Activated naive CD4-positive, alpha-beta T cell treated with anti-CD3 and anti-CD28 coated beads for 36 hours (primary cell): ENCODE measurements around the gene RCOR1. TPM values are rescaled to one million over a fixed set of nuclear protein-coding genes. Genes with fewer than 3 reads are reported as not detected.
"Not testable (repeated sequence)": the region's sequence is repeated elsewhere in the genome, so short reads cannot be mapped to it uniquely, and the experiment has no call there.

Experiments used
- CTCF ChIA-PET: fragments of 350-600 bp; sonication (Branson Sonifier 250); formaldehyde crosslinking; loops from one replicate; lab custom pipeline; 2021; ENCODE audit warnings: antibody characterized with exemption; lab: Charles Lee
- DNase-seq: peaks from one replicate; pipeline ENCODE4 v3.0.0-alpha.2; 2020
- H3K27ac Mint-ChIP-seq: one replicate; pipeline ENCODE4 v1.8.0; 2021; ENCODE audit warnings: mild to moderate bottlenecking, mixed read lengths
- H3K27me3 Mint-ChIP-seq: one replicate; pipeline ENCODE4 v1.8.0; 2021; ENCODE audit warnings: low read depth, mixed read lengths
- H3K36me3 Mint-ChIP-seq: one replicate; pipeline ENCODE4 v1.8.0; 2021; ENCODE audit warnings: low read depth, mixed read lengths
- H3K4me1 Mint-ChIP-seq: one replicate; pipeline ENCODE4 v1.8.0; 2021; ENCODE audit warnings: low read depth, mixed read lengths
- H3K4me3 Mint-ChIP-seq: one replicate; pipeline ENCODE4 v1.8.0; 2021; ENCODE audit warnings: mild to moderate bottlenecking, moderate library complexity, mixed read lengths
- H3K9me3 Mint-ChIP-seq: one replicate; pipeline ENCODE4 v1.8.0; 2021; ENCODE audit warnings: mixed read lengths
- intact Hi-C: fragments of 100-400 bp; cut with micrococcal nuclease; formaldehyde crosslinking; loops from one replicate; pipeline ENCODE4 v1.15.1; 2023
- total RNA-seq, 2 experiments: library from RNA; stranded (reverse); gene quantifications; one replicate each; pipeline ENCODE4 v1.2.3, GENCODE V29; 2021

The RCOR1 gene
- total RNA-seq: 10 to 100 TPM; 11.9 to 12.2 TPM

- intact Hi-C loops: loop anchor here (1.0 to 10.0 kb wide), 9 partner anchors 23 to 743 kb away; partner anchors contain the start of genes CINP, DYNC1H1, EIF5 and TECPR2
- H3K4me3 Mint-ChIP-seq: peak within 1 kb of the TSS; percentile 85
- H3K27me3 Mint-ChIP-seq: no peaks in the 10 kb centered on the region
- DNase-seq: peak; percentile 98
- H3K9me3 Mint-ChIP-seq: no peaks in the 10 kb centered on the region
- peaks cover 31% of the 10 kb centered on the region for H3K4me1 Mint-ChIP-seq
- CTCF ChIA-PET: interaction anchor here (0.9 to 1.2 kb wide), 2 partner anchors 51 to 183 kb away, joined by 3 to 4 read pairs; no protein-coding TSS in a partner anchor
- H3K27ac Mint-ChIP-seq: peak within 1 kb of the TSS; percentile 91
- H3K36me3 Mint-ChIP-seq: peaks cover 3% of the 10 kb centered on the region
These were observed at the start of gene RCOR1 for GRCh38 chr14:102591944-102592762. RCOR1 (plus strand) TSS chr14:102592649; CDS start chr14:102592887, 238 bp downstream.

- Mint-ChIP-seq H3K4me1 (peaks cover 3% of the 10 kb centered on the region), H3K9me3 (no peaks in the 10 kb centered on the region), H3K27ac (no peak overlapping the region), H3K27me3 (peaks cover 30% of the 10 kb centered on the region), H3K4me3 (no peak overlapping the region), H3K36me3 (no peaks in the 10 kb centered on the region)
- intact Hi-C loops: no loop called here
- DNase-seq: no peak
- CTCF ChIA-PET: no interaction called here
These were observed 48.3 kb upstream of the RCOR1 start for GRCh38 chr14:102544046-102544746.

GRCh38 chr14:102544747-102545460, 47.5 kb upstream of the RCOR1 start:
- CTCF ChIA-PET: no interaction called here
- peaks cover 3% of the 10 kb centered on the region for H3K4me1 Mint-ChIP-seq

GRCh38 chr14:102545461-102546265, 46.8 kb upstream of the RCOR1 start:
- no peaks in the 10 kb centered on the region for H3K36me3 Mint-ChIP-seq
- peak overlapping the region; percentile 42 for H3K4me3 Mint-ChIP-seq
- intact Hi-C loops: no loop called here
- no peak overlapping the region for H3K27ac Mint-ChIP-seq
- DNase-seq: no peak
- H3K27me3 Mint-ChIP-seq: peaks cover 30% of the 10 kb centered on the region
- H3K9me3 Mint-ChIP-seq: no peaks in the 10 kb centered on the region
- H3K4me1 Mint-ChIP-seq: peaks cover 3% of the 10 kb centered on the region
- CTCF ChIA-PET: interaction anchor here (0.7 kb wide), 1 partner anchor 702 kb away, joined by 3 read pairs; no protein-coding TSS in a partner anchor

More at GRCh38 chr14:102544747-102545460, 47.5 kb upstream of the RCOR1 start:
- peak overlapping the region; percentile 42 for H3K4me3 Mint-ChIP-seq
- no peaks in the 10 kb centered on the region for H3K36me3 Mint-ChIP-seq
- H3K27ac Mint-ChIP-seq: no peak overlapping the region
- H3K27me3 Mint-ChIP-seq: peaks cover 30% of the 10 kb centered on the region
- DNase-seq: peak; percentile 21
- H3K9me3 Mint-ChIP-seq: no peaks in the 10 kb centered on the region
- intact Hi-C loops: no loop called here

GRCh38 chr14:102548616-102549240, 43.7 kb upstream of the RCOR1 start:
- CTCF ChIA-PET: interaction anchor here (1.4 kb wide), 1 partner anchor 24 kb away, joined by 5 read pairs; no protein-coding TSS in a partner anchor
- Mint-ChIP-seq H3K4me3 (no peak overlapping the region), H3K27me3 (peaks cover 27% of the 10 kb centered on the region)

DNA sequence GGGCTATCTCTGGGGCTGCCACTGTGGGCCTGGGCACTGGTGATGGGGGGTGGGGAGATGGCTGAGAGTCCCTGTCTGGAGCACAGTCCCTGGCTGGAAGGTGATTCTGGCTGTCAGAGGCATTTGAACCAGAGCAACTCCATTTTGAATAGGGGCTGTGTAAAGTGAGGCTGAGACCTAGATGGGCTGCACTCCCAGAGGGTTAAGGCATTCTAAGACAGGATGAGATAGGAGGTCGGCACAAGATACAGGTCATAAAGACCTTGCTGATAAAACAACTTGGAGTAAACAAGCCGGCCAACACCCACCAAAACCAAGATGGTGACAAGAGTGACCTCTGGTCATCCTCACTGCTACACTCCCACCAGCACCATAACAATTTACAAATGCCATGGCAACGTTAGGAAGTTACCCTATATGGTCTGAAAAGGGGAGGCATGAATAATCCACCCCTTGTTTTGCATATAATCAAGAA, 41.5 kb upstream of the RCOR1 start:
- CTCF ChIA-PET, intact Hi-C loops, H3K27ac Mint-ChIP-seq: not testable (repeated sequence)

More at GRCh38 chr14:102548616-102549240, 43.7 kb upstream of the RCOR1 start:
- H3K4me1 Mint-ChIP-seq: peaks cover 3% of the 10 kb centered on the region
- no peaks in the 10 kb centered on the region for H3K36me3 Mint-ChIP-seq
- intact Hi-C loops: no loop called here
- H3K27ac Mint-ChIP-seq: no peak overlapping the region
- no peak for DNase-seq
- no peaks in the 10 kb centered on the region for H3K9me3 Mint-ChIP-seq

GRCh38 chr14:102551995-102552705, 40.3 kb upstream of the RCOR1 start:
- CTCF ChIA-PET: no interaction called here
- Mint-ChIP-seq H3K9me3 (no peaks in the 10 kb centered on the region), H3K4me3 (no peak overlapping the region), H3K27ac (no peak overlapping the region), H3K27me3 (peaks cover 7% of the 10 kb centered on the region), H3K4me1 (no peaks in the 10 kb centered on the region), H3K36me3 (no peaks in the 10 kb centered on the region)
- intact Hi-C loops: no loop called here
- peak; percentile 33 for DNase-seq

More for the DNA sequence above, 41.5 kb upstream of the RCOR1 start:
- not testable (repeated sequence) for H3K36me3 Mint-ChIP-seq, DNase-seq, H3K9me3 Mint-ChIP-seq, H3K4me3 Mint-ChIP-seq, H3K4me1 Mint-ChIP-seq
- H3K27me3 Mint-ChIP-seq: peaks cover 13% of the 10 kb centered on the region

DNA sequence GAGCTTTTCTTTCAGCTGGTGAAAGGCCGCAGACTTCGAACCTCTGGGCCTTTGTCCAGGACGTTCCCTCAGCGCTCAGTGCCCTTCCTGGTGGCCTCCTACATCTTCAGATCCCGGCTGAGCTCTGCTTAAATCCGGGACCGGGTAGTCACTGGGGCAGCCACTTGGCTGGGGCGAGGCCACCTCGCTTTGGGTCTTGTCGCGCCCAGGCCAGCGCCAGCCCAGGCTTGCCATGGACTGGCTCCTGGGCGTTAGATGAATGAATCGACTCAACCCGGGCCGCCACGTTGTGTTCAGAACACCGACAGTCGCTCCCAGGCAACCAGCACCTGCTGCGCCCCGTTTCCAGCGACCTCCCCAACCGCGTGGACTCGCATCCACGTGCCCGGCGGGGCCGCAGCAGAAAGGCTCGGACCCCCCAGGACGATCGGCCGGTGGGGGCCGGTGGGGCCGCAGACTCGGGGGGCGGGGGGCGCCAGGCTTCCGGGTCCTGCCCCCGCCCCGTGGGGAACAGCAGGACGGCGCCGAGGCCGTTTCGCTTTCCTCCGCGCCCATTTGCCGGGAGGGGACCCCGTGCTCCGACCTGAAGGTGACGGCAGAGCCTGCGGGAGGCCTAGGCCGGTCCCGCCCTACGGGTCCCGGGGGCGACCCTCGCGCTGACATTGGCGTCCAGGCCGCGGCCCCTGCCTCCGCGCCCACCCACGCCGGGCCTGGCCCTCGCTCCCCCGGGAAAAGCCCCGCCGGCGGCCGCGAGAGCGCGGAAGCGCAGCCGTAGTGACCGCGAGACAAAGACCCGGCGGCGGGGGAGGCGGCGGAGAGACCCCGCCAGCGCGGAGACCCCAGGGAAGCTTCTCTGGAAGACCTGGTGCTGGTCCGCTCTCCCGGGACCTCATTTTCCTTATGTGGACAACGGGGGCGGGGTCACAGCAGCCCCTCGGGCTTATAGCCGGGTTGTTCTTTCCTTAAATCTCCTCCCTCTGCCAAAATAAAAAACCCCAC, 37.3 kb upstream of the RCOR1 start:
- no peak overlapping the region for H3K27ac Mint-ChIP-seq
- peak overlapping the region; percentile 52 for H3K4me3 Mint-ChIP-seq
- intact Hi-C loops: loop anchor here (2.0 to 5.0 kb wide), 2 partner anchors 14 to 37 kb away; partner anchors contain the start of gene RCOR1
- DNase-seq: peak; percentile 56
- H3K4me1 Mint-ChIP-seq: no peaks in the 10 kb centered on the region
- CTCF ChIA-PET: no interaction called here
- no peaks in the 10 kb centered on the region for H3K27me3 Mint-ChIP-seq
- no peaks in the 10 kb centered on the region for H3K9me3 Mint-ChIP-seq
- H3K36me3 Mint-ChIP-seq: no peaks in the 10 kb centered on the region

DNA sequence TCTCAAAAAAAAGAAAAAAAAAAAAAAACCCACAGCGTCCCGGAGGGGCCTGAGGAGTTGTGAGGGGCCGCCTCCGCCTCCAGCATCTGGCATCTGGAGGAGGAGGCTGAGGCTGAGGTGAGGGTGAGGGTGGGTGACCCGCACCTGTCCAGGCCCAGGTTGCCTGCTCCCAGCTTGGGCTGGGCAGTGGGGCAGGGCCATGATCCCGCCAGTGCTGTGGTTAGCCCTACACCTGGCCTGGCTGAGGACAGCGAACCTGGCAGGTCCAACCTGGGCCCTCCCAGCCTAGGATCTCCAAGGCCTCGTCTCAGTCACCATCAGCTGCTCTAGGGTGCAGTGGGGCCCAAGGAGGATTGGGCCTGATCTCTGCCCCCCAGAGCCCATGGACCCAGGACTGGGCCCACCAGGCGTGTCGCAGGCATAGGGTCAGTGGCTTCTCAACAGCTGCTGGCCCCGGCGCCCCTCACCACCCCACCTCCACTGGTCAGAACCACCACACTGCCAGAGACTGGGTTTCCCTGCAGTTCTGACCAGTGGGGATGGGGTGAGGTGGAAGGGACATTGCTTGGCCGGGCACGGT, 36.3 kb upstream of the RCOR1 start:
- Mint-ChIP-seq H3K27ac (no peak overlapping the region), H3K27me3 (no peaks in the 10 kb centered on the region), H3K9me3 (no peaks in the 10 kb centered on the region), H3K36me3 (no peaks in the 10 kb centered on the region), H3K4me1 (no peaks in the 10 kb centered on the region), H3K4me3 (peak overlapping the region; percentile 52)
- DNase-seq: no peak
- CTCF ChIA-PET: no interaction called here
- intact Hi-C loops: loop anchor here (5.0 kb wide), 1 partner anchor 36 kb away; the partner anchor contains the start of gene RCOR1
